GM12878 (cell line): Measurements from ENCODE around the gene NEGR1. TPM values are rescaled to one million over a fixed set of nuclear protein-coding genes. Genes with fewer than 3 reads are reported as not detected.

ENCODE experiments used
- ATAC-seq: fragments of 200-7000 bp; cut with Tn5 transposase; 3 replicates; pipeline ENCODE4 v1.9.1; 2020; ENCODE audit warnings: mild to moderate bottlenecking, moderate library complexity
- BruUV-seq: library from RNA; stranded (reverse); fragments of 400-500 nt; replicated peaks from 2 replicates; lab custom pipeline; 2021; lab: Mats Ljungman, UMichigan
- CTCF ChIA-PET: fragments of 300-600 bp; sonication (Branson Sonifier 250); formaldehyde crosslinking; extraction: SDS; loops from one replicate; lab custom pipeline; 2021; ENCODE audit warnings: inconsistent platforms; lab: Yijun Ruan, JAX
- POLR2A ChIA-PET: fragments of 350-600 bp; formaldehyde crosslinking; extraction: SDS; loops from one replicate; lab custom pipeline; 2021; ENCODE audit warnings: inconsistent platforms; lab: Charles Lee
- RAD21 ChIA-PET: fragments of 300-600 bp; sonication (Branson Sonifier 250); formaldehyde crosslinking; loops from one replicate; lab custom pipeline; 2023; ENCODE audit warnings: antibody characterized with exemption; ENCODE audit not compliant: unreplicated experiment; lab: Charles Lee
- SMC1A ChIA-PET: fragments of 300-600 bp; sonication (Branson Sonifier 250); formaldehyde crosslinking; loops from one replicate; lab custom pipeline; 2023; ENCODE audit not compliant: unreplicated experiment, uncharacterized antibody; lab: Charles Lee
- DNase-seq: peaks from one replicate; pipeline ENCODE4 v3.0.0-alpha.2; 2011; ENCODE audit warnings: low read depth, low spot score
- FAIRE-seq: peaks from 3 replicates; lab custom pipeline; 2011; peaks lifted over from hg19 to GRCh38; lab: Jason Lieb, UNC
- H2AFZ ChIP-seq: 2 replicates; pipeline ENCODE4 v1.6.0; 2011; ENCODE audit warnings: low read depth, low read length, control low read depth; ENCODE audit not compliant: control insufficient read depth
- H3K27ac ChIP-seq: 2 replicates; pipeline ENCODE4 v1.5.1; 2011; ENCODE audit warnings: control low read depth; ENCODE audit not compliant: control insufficient read depth, insufficient read depth
- H3K27me3 ChIP-seq, 2 experiments: replicated peaks in 1 of 2; 2 replicates each; pipeline versions ENCODE4 v1.6.0 to v1.6.1; 2011; ENCODE audit warnings: low read length in 1 of 2; ENCODE audit not compliant: control insufficient read depth in 2 of 2, insufficient read depth in 2 of 2
- H3K36me3 ChIP-seq, 2 experiments: 2 replicates each; pipeline ENCODE4 v1.5.1; 2011; ENCODE audit warnings: low read length in 1 of 2; ENCODE audit not compliant: control insufficient read depth in 2 of 2, insufficient read depth in 2 of 2
- H3K4me1 ChIP-seq: 2 replicates; pipeline ENCODE4 v1.6.1; 2011; ENCODE audit warnings: mild to moderate bottlenecking, low read length, moderate library complexity, mixed read lengths; ENCODE audit not compliant: control insufficient read depth, insufficient read depth
- H3K4me2 ChIP-seq: 2 replicates; pipeline ENCODE4 v1.6.0; 2011; ENCODE audit warnings: control low read depth; ENCODE audit not compliant: control insufficient read depth, insufficient read depth
- H3K4me3 ChIP-seq: fragments of 200-600 bp; sonication (generic); 2 replicates; pipeline ENCODE4 v1.5.1; 2016
- H3K79me2 ChIP-seq: 2 replicates; pipeline ENCODE4 v1.6.0; 2011; ENCODE audit warnings: low read length; ENCODE audit not compliant: control insufficient read depth, insufficient read depth
- H3K9ac ChIP-seq: 2 replicates; pipeline ENCODE4 v1.8.0; 2011; ENCODE audit warnings: low read length, control low read depth, mixed read lengths; ENCODE audit not compliant: control insufficient read depth, insufficient read depth
- H3K9me3 ChIP-seq: replicated peaks from 3 replicates; pipeline ENCODE4 v1.5.1; 2011; ENCODE audit warnings: mild to moderate bottlenecking, low read length; ENCODE audit not compliant: control insufficient read depth, insufficient read depth
- H4K20me1 ChIP-seq: 2 replicates; pipeline ENCODE4 v1.6.0; 2011; ENCODE audit not compliant: control insufficient read depth, insufficient read depth
- ASH2L ChIP-seq: fragments of 300-600, 200-600 bp; sonication (generic); IDR thresholded peaks from 2 replicates; pipeline ENCODE4 v1.6.1; 2017; ENCODE audit warnings: low read depth, mild to moderate bottlenecking, borderline replicate concordance
- EED ChIP-seq: sonication (generic); IDR thresholded peaks from 2 replicates; pipeline ENCODE4 v1.6.1; 2016; ENCODE audit warnings: antibody characterized with exemption, low read depth
- EZH2 ChIP-seq: IDR thresholded peaks from 2 replicates; pipeline ENCODE4 v1.6.1; 2012; ENCODE audit warnings: low read depth, mild to moderate bottlenecking, control low read depth, inconsistent platforms, low read length, borderline replicate concordance; ENCODE audit not compliant: control insufficient read depth
- IKZF2 ChIP-seq, 2 experiments: fragments of 450-650 bp; IDR thresholded peaks; 2 replicates each; pipeline ENCODE4 v1.6.1; 2017; ENCODE audit warnings: mild to moderate bottlenecking in 2 of 2, moderate library complexity in 2 of 2
- KDM1A ChIP-seq: fragments of 200-600 bp; sonication (generic); IDR thresholded peaks from 2 replicates; pipeline ENCODE4 v1.6.1; 2016; ENCODE audit warnings: borderline replicate concordance
- MAX ChIP-seq: IDR thresholded peaks from 2 replicates; pipeline ENCODE4 v1.6.1; 2012; ENCODE audit warnings: low read depth, low read length, improper control_type of control experiment
- MTA2 ChIP-seq: fragments of 450-650 bp; IDR thresholded peaks from 2 replicates; pipeline ENCODE4 v1.6.1; 2016; ENCODE audit warnings: low read depth, mild to moderate bottlenecking, moderate library complexity
- MTA3 ChIP-seq: IDR thresholded peaks from 2 replicates; pipeline ENCODE4 v1.6.1; 2012; ENCODE audit warnings: low read length, inconsistent platforms, borderline replicate concordance
- MXI1 ChIP-seq: fragments of 150-350 bp; IDR thresholded peaks from 2 replicates; pipeline ENCODE4 v1.6.1; 2011; ENCODE audit warnings: low read depth, mild to moderate bottlenecking, inconsistent platforms, low read length, improper control_type of control experiment
- NFYB ChIP-seq: IDR thresholded peaks from 2 replicates; pipeline ENCODE4 v1.6.1; 2011; ENCODE audit warnings: low read depth, mild to moderate bottlenecking, low read length, improper control_type of control experiment, moderate library complexity; ENCODE audit not compliant: insufficient read depth
- NRF1 ChIP-seq: conservative IDR thresholded peaks from 2 replicates; pipeline ENCODE4 v1.6.1; 2011; ENCODE audit warnings: mild to moderate bottlenecking, low read depth, low read length, improper control_type of control experiment
- PAX8 ChIP-seq: fragments of 450-650 bp; IDR thresholded peaks from 2 replicates; pipeline ENCODE4 v1.6.1; 2017; ENCODE audit warnings: mild to moderate bottlenecking, moderate library complexity
- SMAD1 ChIP-seq: fragments of 450-650 bp; IDR thresholded peaks from 2 replicates; pipeline ENCODE4 v1.6.1; 2018; ENCODE audit warnings: mild to moderate bottlenecking, low read depth; ENCODE audit not compliant: partially characterized antibody
- SP1 ChIP-seq: IDR thresholded peaks from one replicate; pipeline ENCODE4 v1.6.1; 2011; ENCODE audit warnings: low read depth, low read length
- SPI1 ChIP-seq: IDR thresholded peaks from 2 replicates; pipeline ENCODE4 v1.6.1; 2011; ENCODE audit warnings: low read depth, mild to moderate bottlenecking, low read length, moderate library complexity, borderline replicate concordance; ENCODE audit not compliant: insufficient read depth
- ZBTB4 ChIP-seq: fragments of 450-650 bp; formaldehyde crosslinking; IDR thresholded peaks from 2 replicates; pipeline ENCODE4 v1.4.0; 2022; ENCODE audit warnings: mild to moderate bottlenecking, moderate library complexity
- ZNF592 ChIP-seq: fragments of 450-650 bp; IDR thresholded peaks from 2 replicates; pipeline ENCODE4 v1.6.1; 2017; ENCODE audit warnings: mild to moderate bottlenecking, moderate library complexity
- WGBS: methylation state at CpG from one replicate; pipeline ENCODE4 v1.1.6; 2016; ENCODE audit warnings: low lambda C conversion rate; ENCODE audit not compliant: insufficient replicate concordance, insufficient coverage; ENCODE audit errors: missing lambda C conversion rate; 5-methylcytosine and 5-hydroxymethylcytosine counted together
- in situ Hi-C: fragments of 300-500 bp; cut with MboI; formaldehyde crosslinking; loops from 9 replicates; pipeline ENCODE4 v1.14.3; 2018; ENCODE audit warnings: mixed read lengths
- intact Hi-C: fragments of 100-400 bp; cut with micrococcal nuclease; formaldehyde crosslinking; loops from one replicate; pipeline ENCODE4 v1.14.2; 2022; ENCODE audit not compliant: unreplicated experiment
- polyA plus RNA-seq, 11 experiments: library from polyadenylated mRNA; depleted of rRNA in 4 of 11; unstranded in 6 of 11; stranded (reverse) in 5 of 11; fragments of >200 nt; fragmentation: Nextera tagmentation in 4 of 11; fragmentation: Illumina TruSeq in 1 of 11; extraction: Ambion mirVana in 4 of 11; extraction: Trizol in 1 of 11; gene quantifications; 1 replicate in 1 of 11; 2 replicates in 10 of 11; pipeline versions ENCODE4 v1.2.1 to v1.2.3, GENCODE V29; 2011 to 2016; ENCODE audit warnings: inconsistent platforms in 2 of 11, missing spikeins in 2 of 11, low read depth in 1 of 11
- total RNA-seq, 4 experiments: library from RNA; depleted of rRNA in 3 of 4; stranded (reverse); fragments of >200 nt in 3 of 4; fragmentation: Illumina TruSeq in 1 of 4; extraction: Trizol in 1 of 4; gene quantifications; 2 replicates each; pipeline versions ENCODE4 v1.2.1 to v1.2.3, GENCODE V29; 2013 to 2021

The NEGR1 gene
- total and polyA plus RNA-seq, 10 of the 15 experiments (the other 5 are each of a cell fraction or from before 2014, with no cell fraction given): under 0.01 to 0.03 (median 0.01) TPM; not detected in 7

- TF ChIP-seq ZNF592 (no peak), MXI1 (no peak), SP1 (no peak), MTA3 (no peak)
Measured at GRCh38 chr1:71916894-71917293, 365.4 kb downstream of the NEGR1 start (continued).

- H3K4me1 ChIP-seq: no peaks in the 10 kb centered on the region
- FAIRE-seq (no peak), ATAC-seq (no peak), DNase-seq (no peak)
- H3K4me3 ChIP-seq: no peak overlapping the region
- no peak overlapping the region for H3K4me2 ChIP-seq
- 64% methylated on average over 1 of the region's 1 CpG for WGBS
- RAD21 ChIA-PET: no interaction called here
- H2AFZ ChIP-seq: no peak overlapping the region
- intact Hi-C loops: no loop called here
- H3K36me3 ChIP-seq: no peaks in the 10 kb centered on the region
- no peaks in the 10 kb centered on the region for H4K20me1 ChIP-seq
- H3K27ac ChIP-seq: no peak overlapping the region
- SMC1A ChIA-PET: interaction anchor here (1.1 kb wide), 1 partner anchor 56 kb away, joined by 3 read pairs; no protein-coding TSS in a partner anchor
- no peaks in the 10 kb centered on the region for H3K27me3 ChIP-seq
- POLR2A ChIA-PET: no interaction called here
- H3K9me3 ChIP-seq: no peaks in the 10 kb centered on the region
- BruUV-seq: no TSS peak
- H3K9ac ChIP-seq: no peak overlapping the region
- in situ Hi-C loops: no loop called here
- CTCF ChIA-PET: no interaction called here
- H3K79me2 ChIP-seq: no peaks in the 10 kb centered on the region
- TF ChIP-seq ZBTB4 (CRISPR knock-in tag): no peak
- TF ChIP-seq MAX: no peak
- no peak for TF ChIP-seq KDM1A
- no peak for TF ChIP-seq NFYB
- no peak for TF ChIP-seq PAX8
- TF ChIP-seq NRF1: no peak
- TF ChIP-seq MTA2: no peak
- no peak for TF ChIP-seq ASH2L
- no peak for TF ChIP-seq IKZF2 (IDR thresholded peaks at IDR 0.05)
- TF ChIP-seq SMAD1: no peak
- TF ChIP-seq EZH2: no peak
- TF ChIP-seq EED: no peak
- TF ChIP-seq SPI1: no peak
Measured at GRCh38 chr1:71914626-71915025, 367.7 kb downstream of the NEGR1 start.
